ENCODE measurements around the gene LMOD2. TPM values are rescaled to one million over a fixed set of nuclear protein-coding genes. Genes with fewer than 3 reads are reported as not detected.

LMOD2 gene
- total and polyA plus RNA-seq, 9 of the 15 experiments (the other 6 are each of a cell fraction or from before 2014, with no cell fraction given), result 0.04 TPM; not detected in 8

DNA sequence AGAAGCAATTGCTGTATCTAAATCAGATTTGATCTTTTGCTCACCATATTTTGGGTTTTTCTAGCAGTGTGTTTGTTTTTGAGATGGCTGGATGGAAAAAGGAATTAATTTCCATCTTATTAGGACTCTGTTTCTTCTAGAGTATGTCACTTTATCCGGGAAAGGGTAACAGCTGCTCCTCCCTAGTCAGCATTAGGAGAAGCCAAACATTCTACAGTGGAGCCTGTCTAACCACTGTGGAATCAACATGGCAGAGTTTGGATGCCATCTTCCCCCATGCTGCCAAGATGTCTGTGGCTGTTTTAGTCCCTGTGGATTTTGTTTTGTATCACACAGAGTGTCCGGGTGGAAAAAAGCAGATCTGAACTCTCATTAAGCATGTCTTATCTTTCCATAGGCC, 16.0 kb upstream of the LMOD2 start (continued):
- no peak for TF ChIP-seq ZNF644 (tag; IDR thresholded peaks at IDR 0.05; ENCODE audit: low read depth)

DNA sequence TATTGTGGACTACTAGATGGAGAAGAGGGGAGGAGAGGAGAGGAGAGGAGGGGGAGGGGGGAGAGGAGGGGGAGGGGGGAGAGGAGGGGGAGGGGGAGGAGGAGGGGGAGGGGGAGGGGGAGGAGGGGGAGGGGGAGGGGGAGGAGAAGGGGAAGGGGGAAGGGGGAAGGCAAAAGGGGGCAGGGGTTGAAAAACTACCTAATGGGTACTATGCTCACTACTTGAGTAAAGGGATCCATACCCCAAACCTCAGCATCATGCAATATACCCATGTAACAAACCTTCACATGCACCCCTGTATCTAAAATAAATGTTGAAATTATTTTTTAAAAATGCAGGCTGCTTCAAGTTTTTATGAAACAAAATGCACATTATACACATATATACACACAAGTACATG, 15.1 kb upstream of the LMOD2 start:
- H3K9ac ChIP-seq (ENCODE audit: insufficient read depth in 1 of 2, low read depth in 2 of 2, low read length in 2 of 2), result no peak overlapping the region
- intact Hi-C loops (cut with micrococcal nuclease) (no loop called here), in situ Hi-C loops (cut with MboI) (no loop called here)
- DNase-seq (ENCODE audit: extremely low read depth in 1 of 4, low spot score in 3 of 4), result no peak
- H3K27ac ChIP-seq (ENCODE audit: extremely low read depth, low read depth, low read length), result no peak overlapping the region
- H3K79me2 ChIP-seq (ENCODE audit: control insufficient read depth, insufficient read depth, low read length), result no peaks in the 10 kb centered on the region
- BruUV-seq (replicated peaks), result no TSS peak
- CTCF ChIA-PET (ENCODE audit: low intra/inter-chr PET ratio), result no interaction called here
- H2AFZ ChIP-seq (ENCODE audit: low read depth, low read length), result no peak overlapping the region
- no peaks in the 10 kb centered on the region for H3K9me1 ChIP-seq (ENCODE audit: control insufficient read depth, insufficient read depth, low read length)
- H3K4me1 ChIP-seq (replicated peaks in 1 of 2; ENCODE audit: control insufficient read depth in 2 of 2, insufficient read depth in 2 of 2, low read length in 2 of 2), result no peaks in the 10 kb centered on the region; a peak in 1 of 5 replicates
- POLR2A ChIA-PET, result no interaction called here
- ATAC-seq, result no peak
- H4K20me1 ChIP-seq (replicated peaks; ENCODE audit: control insufficient read depth, insufficient read depth, low read length), result no peaks in the 10 kb centered on the region
- H3K4me2 ChIP-seq (ENCODE audit: insufficient read depth, low read length), result no peak overlapping the region
- no peak overlapping the region for H3K4me3 ChIP-seq
- TF ChIP-seq PCBP2 (IDR thresholded peaks at IDR 0.05; ENCODE audit: low read depth, low read length, poor library complexity, severe bottlenecking) (peak; percentile 59), PCBP1 (IDR thresholded peaks at IDR 0.05; ENCODE audit: low read depth, low read length, poor library complexity, severe bottlenecking) (peak; percentile 57), HNRNPK (IDR thresholded peaks at IDR 0.05; ENCODE audit: low read depth, low read length, poor library complexity, severe bottlenecking) (peak; percentile 93)
- TF ChIP-seq, protein P1, sequence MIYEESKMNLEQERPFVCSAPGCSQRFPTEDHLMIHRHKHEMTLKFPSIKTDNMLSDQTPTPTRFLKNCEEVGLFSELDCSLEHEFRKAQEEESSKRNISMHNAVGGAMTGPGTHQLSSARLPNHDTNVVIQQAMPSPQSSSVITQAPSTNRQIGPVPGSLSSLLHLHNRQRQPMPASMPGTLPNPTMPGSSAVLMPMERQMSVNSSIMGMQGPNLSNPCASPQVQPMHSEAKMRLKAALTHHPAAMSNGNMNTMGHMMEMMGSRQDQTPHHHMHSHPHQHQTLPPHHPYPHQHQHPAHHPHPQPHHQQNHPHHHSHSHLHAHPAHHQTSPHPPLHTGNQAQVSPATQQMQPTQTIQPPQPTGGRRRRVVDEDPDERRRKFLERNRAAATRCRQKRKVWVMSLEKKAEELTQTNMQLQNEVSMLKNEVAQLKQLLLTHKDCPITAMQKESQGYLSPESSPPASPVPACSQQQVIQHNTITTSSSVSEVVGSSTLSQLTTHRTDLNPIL (CRISPR knock-in tag; IDR thresholded peaks at IDR 0.05), result no peak
- TF ChIP-seq, protein P2, sequence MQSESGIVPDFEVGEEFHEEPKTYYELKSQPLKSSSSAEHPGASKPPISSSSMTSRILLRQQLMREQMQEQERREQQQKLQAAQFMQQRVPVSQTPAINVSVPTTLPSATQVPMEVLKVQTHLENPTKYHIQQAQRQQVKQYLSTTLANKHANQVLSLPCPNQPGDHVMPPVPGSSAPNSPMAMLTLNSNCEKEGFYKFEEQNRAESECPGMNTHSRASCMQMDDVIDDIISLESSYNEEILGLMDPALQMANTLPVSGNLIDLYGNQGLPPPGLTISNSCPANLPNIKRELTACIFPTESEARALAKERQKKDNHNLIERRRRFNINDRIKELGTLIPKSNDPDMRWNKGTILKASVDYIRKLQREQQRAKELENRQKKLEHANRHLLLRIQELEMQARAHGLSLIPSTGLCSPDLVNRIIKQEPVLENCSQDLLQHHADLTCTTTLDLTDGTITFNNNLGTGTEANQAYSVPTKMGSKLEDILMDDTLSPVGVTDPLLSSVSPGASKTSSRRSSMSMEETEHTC (IDR thresholded peaks at IDR 0.05), result no peak
- no peaks in the 10 kb centered on the region for H3K9me3 ChIP-seq (replicated peaks; ENCODE audit: control insufficient read depth, insufficient read depth, low read depth, low read length)
- H3K27me3 ChIP-seq (ENCODE audit: control insufficient read depth in 2 of 2, insufficient read depth in 2 of 2, low read length in 2 of 2), result peaks cover 0 to 5% of the 10 kb centered on the region in 2 experiments; a peak in 2 of 5 replicates
- H3K36me3 ChIP-seq (ENCODE audit: control insufficient read depth, insufficient read depth, low read length), result no peaks in the 10 kb centered on the region
- FAIRE-seq, result no peak
